Right lobe of liver (tissue), 4 donors: ENCODE measurements around the gene AMPH.

Experiments
- POLR2A ChIP-seq: fragments of 450-650 bp; IDR thresholded peaks from one replicate; pipeline ENCODE4 v1.6.1; 2017; ENCODE audit warnings: antibody characterized with exemption, mild to moderate bottlenecking
- TF ChIP-seq, protein P1 (sequence below), 4 donors: fragments of 200-600 bp in 3 of 4; fragments of 450-650 bp in 1 of 4; IDR thresholded peaks; one replicate each; pipeline versions ENCODE4 v1.5.1 to v1.8.0; 2016 to 2022; ENCODE audit warnings: antibody characterized with exemption in 4 of 4, mild to moderate bottlenecking in 2 of 4
- donor health status: DM: no; HTN: no; CAD: no.
- donor health status: DM: no; HTN: no; CAD: no.
- donor health status: DM: no; HTN: yes; CAD: no.

DNA sequence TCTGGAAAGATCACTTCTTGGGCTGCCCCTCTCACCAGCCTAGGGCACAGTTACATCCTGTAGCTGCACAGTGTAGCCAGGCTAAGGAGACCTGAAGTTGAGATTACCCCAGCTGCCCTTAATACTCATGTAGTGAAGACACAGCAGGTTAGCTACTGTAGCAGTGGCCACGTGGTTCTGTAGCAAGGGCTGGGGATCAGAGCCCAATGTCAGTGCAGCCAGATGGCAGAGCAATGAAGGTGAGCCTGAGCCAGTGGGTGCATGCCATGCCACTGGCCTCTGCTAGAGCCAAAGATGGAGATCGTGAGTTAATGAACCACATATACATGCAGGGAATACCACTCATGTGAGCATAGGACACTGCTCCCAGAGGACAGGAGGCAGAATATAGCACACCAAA, 15.5 kb downstream of the AMPH start:
- TF ChIP-seq, protein P1, sequence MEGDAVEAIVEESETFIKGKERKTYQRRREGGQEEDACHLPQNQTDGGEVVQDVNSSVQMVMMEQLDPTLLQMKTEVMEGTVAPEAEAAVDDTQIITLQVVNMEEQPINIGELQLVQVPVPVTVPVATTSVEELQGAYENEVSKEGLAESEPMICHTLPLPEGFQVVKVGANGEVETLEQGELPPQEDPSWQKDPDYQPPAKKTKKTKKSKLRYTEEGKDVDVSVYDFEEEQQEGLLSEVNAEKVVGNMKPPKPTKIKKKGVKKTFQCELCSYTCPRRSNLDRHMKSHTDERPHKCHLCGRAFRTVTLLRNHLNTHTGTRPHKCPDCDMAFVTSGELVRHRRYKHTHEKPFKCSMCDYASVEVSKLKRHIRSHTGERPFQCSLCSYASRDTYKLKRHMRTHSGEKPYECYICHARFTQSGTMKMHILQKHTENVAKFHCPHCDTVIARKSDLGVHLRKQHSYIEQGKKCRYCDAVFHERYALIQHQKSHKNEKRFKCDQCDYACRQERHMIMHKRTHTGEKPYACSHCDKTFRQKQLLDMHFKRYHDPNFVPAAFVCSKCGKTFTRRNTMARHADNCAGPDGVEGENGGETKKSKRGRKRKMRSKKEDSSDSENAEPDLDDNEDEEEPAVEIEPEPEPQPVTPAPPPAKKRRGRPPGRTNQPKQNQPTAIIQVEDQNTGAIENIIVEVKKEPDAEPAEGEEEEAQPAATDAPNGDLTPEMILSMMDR (IDR thresholded peaks at IDR 0.05): no peak
- no peak for TF ChIP-seq POLR2A
